ENCODE data around the gene CASP10. TPM values are rescaled to one million over a fixed set of nuclear protein-coding genes. Genes with fewer than 3 reads are reported as not detected.
A peak's percentile ranks its signal among the peaks of the same experiment; 100 is the strongest.

The CASP10 gene
- total and polyA plus RNA-seq, 2 of the 13 experiments (the other 11 are each of a cell fraction or from before 2014, with no cell fraction given), result 22.2 to 23.8 TPM

GRCh38 chr2:201242571-201243277 is 59.8 kb downstream of the CASP10 start:
- Histone ChIP-seq H3K27ac (ENCODE audit: extremely low read length, insufficient read depth, low read length) (no peak overlapping the region), H3K79me2 (ENCODE audit: insufficient read depth, low read length) (peaks cover 6% of the 10 kb centered on the region), H3K9me3 (ENCODE audit: low read length) (no peaks in the 10 kb centered on the region), H4K20me1 (ENCODE audit: insufficient read depth, low read length) (no peaks in the 10 kb centered on the region), H3K9ac (ENCODE audit: insufficient read depth, low read depth, low read length) (no peak overlapping the region), H3K4me1 (ENCODE audit: insufficient read depth, low read length) (0 out of 2 replicates have a peak, but pooled peaks cover 3% of the 10 kb centered on the region), H2AFZ (ENCODE audit: low read length) (no peak overlapping the region), H3K4me2 (ENCODE audit: low read depth, low read length) (no peak overlapping the region), H3K27me3 (ENCODE audit: control insufficient read depth in 1 of 2, insufficient read depth in 2 of 2, low read length in 2 of 2) (no peaks in the 10 kb centered on the region), H3K36me3 (replicated peaks in 1 of 2; ENCODE audit: control insufficient read depth in 1 of 2, insufficient read depth in 2 of 2, low read length in 2 of 2) (peaks cover 4 to 29% of the 10 kb centered on the region in 2 experiments; a peak in 3 of 5 replicates), H3K4me3 (replicated peaks in 1 of 3; ENCODE audit: insufficient read depth in 1 of 3, low read depth in 2 of 3, low read length in 3 of 3) (no peak overlapping the region)
- DNase-seq (ENCODE audit: low spot score), result no peak
- BruUV-seq (replicated peaks), result no TSS peak
- TF ChIP-seq POLR2AphosphoS5 (IDR thresholded peaks at IDR 0.05; ENCODE audit: low read depth, low read length) (0 out of 2 replicates have a peak, but pooled peaks have one; percentile 12), ZNF354B (CRISPR knock-in tag; IDR thresholded peaks at IDR 0.05) (no peak)
- intact Hi-C loops (cut with micrococcal nuclease; ENCODE audit: unreplicated experiment) (no loop called here), in situ Hi-C loops (cut with HindIII; ENCODE audit: extremely low pct_ligation_motif_present, low pct_unique_long_range_greater_than_20kb) (loop anchor here (5.0 kb wide), 1 partner anchor 120 kb away; no protein-coding TSS in a partner anchor)
- ATAC-seq, result no peak
- no peak for FAIRE-seq
- ChIA-PET CTCF (ENCODE audit: low intra/inter-chr PET ratio, low total read pairs) (no interaction called here), POLR2A (no interaction called here)

GRCh38 chr2:201244829-201245228 is 61.9 kb downstream of the CASP10 start:
- ATAC-seq (peak; percentile 20; the same call in 1 of the 3 replicates), FAIRE-seq (no peak), DNase-seq (ENCODE audit: low spot score) (no peak)
- no peak overlapping the region for H3K9ac ChIP-seq (ENCODE audit: insufficient read depth, low read depth, low read length)
- H3K4me3 ChIP-seq (replicated peaks in 1 of 3; ENCODE audit: insufficient read depth in 1 of 3, low read depth in 2 of 3, low read length in 3 of 3), result no peak overlapping the region
- no peaks in the 10 kb centered on the region for H4K20me1 ChIP-seq (ENCODE audit: insufficient read depth, low read length)
- ChIA-PET CTCF (ENCODE audit: low intra/inter-chr PET ratio, low total read pairs) (no interaction called here), POLR2A (interaction anchor here (0.7 to 1.6 kb wide), 2 partner anchors 11 to 19 kb away, joined by 3 to 5 read pairs; no protein-coding TSS in a partner anchor)
- intact Hi-C loops (cut with micrococcal nuclease; ENCODE audit: unreplicated experiment), result no loop called here
- no peaks in the 10 kb centered on the region for H3K4me1 ChIP-seq (ENCODE audit: insufficient read depth, low read length)
- TF ChIP-seq RERE (CRISPR knock-in tag; IDR thresholded peaks at IDR 0.05; ENCODE audit: low read depth) (no peak), RBM22 (optimal IDR thresholded peaks at IDR 0.05; ENCODE audit: low read length) (peak; percentile 67), ZNF468 (CRISPR knock-in tag; IDR thresholded peaks at IDR 0.05) (no peak), NFKBIZ (CRISPR knock-in tag; IDR thresholded peaks at IDR 0.05) (no peak), THAP11 (CRISPR knock-in tag; IDR thresholded peaks at IDR 0.05) (no peak), MTERF4 (CRISPR knock-in tag; IDR thresholded peaks at IDR 0.05) (no peak)
- no peaks in the 10 kb centered on the region for H3K27me3 ChIP-seq (ENCODE audit: control insufficient read depth in 1 of 2, insufficient read depth in 2 of 2, low read length in 2 of 2)
- no peak overlapping the region for H3K4me2 ChIP-seq (ENCODE audit: low read depth, low read length)
- H2AFZ ChIP-seq (ENCODE audit: low read length), result no peak overlapping the region
- BruUV-seq (replicated peaks), result no TSS peak
- no peaks in the 10 kb centered on the region for H3K79me2 ChIP-seq (ENCODE audit: insufficient read depth, low read length)
- H3K9me3 ChIP-seq (ENCODE audit: low read length), result no peaks in the 10 kb centered on the region
- in situ Hi-C loops (cut with HindIII; ENCODE audit: extremely low pct_ligation_motif_present, low pct_unique_long_range_greater_than_20kb), result loop anchor here (5.0 kb wide), 1 partner anchor 117 kb away; no protein-coding TSS in a partner anchor
- H3K36me3 ChIP-seq (replicated peaks in 1 of 2; ENCODE audit: control insufficient read depth in 1 of 2, insufficient read depth in 2 of 2, low read length in 2 of 2), result peaks cover 0 to 20% of the 10 kb centered on the region in 2 experiments; a peak in 2 of 5 replicates
- WGBS (ENCODE audit: low lambda C conversion rate), result 95% methylated on average over 5 of the region's 5 CpGs
- H3K27ac ChIP-seq (ENCODE audit: extremely low read length, insufficient read depth, low read length), result no peak overlapping the region

Measured in HepG2 (cell line).